IMR-90 (cell line): ENCODE data around the gene TANGO6. TPM values are rescaled to one million over a fixed set of nuclear protein-coding genes. Genes with fewer than 3 reads are reported as not detected.

Experiments used
- ATAC-seq: fragments of 200-7000 bp; cut with Tn5 transposase; 2 replicates; pipeline ENCODE4 v1.9.1; 2020; ENCODE audit warnings: low read depth, mild to moderate bottlenecking, moderate library complexity
- BruUV-seq: library from RNA; stranded (reverse); fragments of 400-500 nt; replicated peaks from 2 replicates; lab custom pipeline; 2021; lab: Mats Ljungman, UMichigan
- CTCF ChIA-PET: fragments of 300-600 bp; formaldehyde crosslinking; extraction: SDS; loops from one replicate; lab custom pipeline; 2021; ENCODE audit warnings: antibody characterized with exemption; lab: Yijun Ruan, JAX
- POLR2A ChIA-PET: fragments of 300-600 bp; sonication (Branson Sonifier 250); formaldehyde crosslinking; loops from one replicate; lab custom pipeline; 2022; ENCODE audit warnings: antibody characterized with exemption; ENCODE audit not compliant: unreplicated experiment; lab: Charles Lee
- DNase-seq: peaks from one replicate; pipeline ENCODE4 v3.0.0; 2013
- H2AFZ ChIP-seq: replicated peaks from 2 replicates; pipeline ENCODE3; 2013; ENCODE audit warnings: low read length, mild to moderate bottlenecking; ENCODE audit not compliant: poor library complexity
- H2AK5ac ChIP-seq: 2 replicates; pipeline ENCODE4 v1.6.1; 2013; ENCODE audit warnings: low read depth, low read length, inconsistent platforms
- H2AK9ac ChIP-seq: replicated peaks from 2 replicates; pipeline ENCODE3; 2013; ENCODE audit warnings: mild to moderate bottlenecking, low read depth, low read length, moderate library complexity; ENCODE audit not compliant: poor library complexity
- H2BK120ac ChIP-seq: 2 replicates; pipeline ENCODE4 v1.6.1; 2013; ENCODE audit warnings: low read depth, low read length, inconsistent platforms
- H2BK15ac ChIP-seq: 3 replicates; pipeline ENCODE4 v1.6.1; 2013; ENCODE audit warnings: low read depth, low read length, inconsistent platforms
- H2BK20ac ChIP-seq: 2 replicates; pipeline ENCODE4 v1.6.1; 2013; ENCODE audit warnings: low read depth, mild to moderate bottlenecking, inconsistent platforms, low read length, moderate library complexity
- H2BK5ac ChIP-seq: 2 replicates; pipeline ENCODE4 v1.6.1; 2013; ENCODE audit warnings: mild to moderate bottlenecking, low read depth, low read length, inconsistent platforms; ENCODE audit not compliant: poor library complexity, severe bottlenecking
- H3K14ac ChIP-seq: replicated peaks from 2 replicates; pipeline ENCODE4 v1.6.1; 2013; ENCODE audit warnings: low read depth, low read length, inconsistent platforms
- H3K18ac ChIP-seq: 2 replicates; pipeline ENCODE4 v1.6.1; 2013; ENCODE audit warnings: low read depth, low read length, control low read depth
- H3K23ac ChIP-seq: 2 replicates; pipeline ENCODE4 v1.6.1; 2013; ENCODE audit warnings: low read depth, low read length, inconsistent platforms
- H3K27ac ChIP-seq: 2 replicates; pipeline ENCODE4 v1.5.1; 2013; ENCODE audit warnings: mild to moderate bottlenecking, control low read depth, low read length; ENCODE audit not compliant: insufficient read depth
- H3K27me3 ChIP-seq: 2 replicates; pipeline ENCODE4 v1.6.1; 2013; ENCODE audit warnings: low read length; ENCODE audit not compliant: control insufficient read depth, insufficient read depth
- H3K36me3 ChIP-seq: 2 replicates; pipeline ENCODE4 v1.6.1; 2013; ENCODE audit warnings: low read length, mixed read lengths; ENCODE audit not compliant: control insufficient read depth, insufficient read depth
- H3K4ac ChIP-seq: 2 replicates; pipeline ENCODE4 v1.6.1; 2013; ENCODE audit warnings: low read depth, low read length, inconsistent platforms
- H3K4me1 ChIP-seq: 2 replicates; pipeline ENCODE4 v1.6.1; 2013; ENCODE audit warnings: low read length, mixed read lengths; ENCODE audit not compliant: control insufficient read depth, insufficient read depth
- H3K4me2 ChIP-seq: 2 replicates; pipeline ENCODE4 v1.6.1; 2013; ENCODE audit warnings: low read depth, mild to moderate bottlenecking, control low read depth, low read length, moderate library complexity
- H3K4me3 ChIP-seq: 2 replicates; pipeline ENCODE4 v1.5.1; 2013; ENCODE audit warnings: low read depth, mild to moderate bottlenecking, control low read depth, low read length, moderate library complexity; ENCODE audit not compliant: insufficient read depth
- H3K56ac ChIP-seq: 2 replicates; pipeline ENCODE4 v1.6.1; 2013; ENCODE audit warnings: low read length, inconsistent platforms; ENCODE audit not compliant: insufficient read depth; ENCODE audit errors: extremely low read depth
- H3K79me1 ChIP-seq, 2 experiments: 2 replicates each; pipeline ENCODE4 v1.6.1; 2013; ENCODE audit warnings: low read length in 2 of 2, inconsistent platforms in 1 of 2, low read depth in 1 of 2
- H3K9ac ChIP-seq: 2 replicates; pipeline ENCODE4 v1.6.1; 2013; ENCODE audit warnings: low read depth, low read length, control low read depth
- H3K9me1 ChIP-seq: 2 replicates; pipeline ENCODE4 v1.6.1; 2013; ENCODE audit warnings: low read length, inconsistent platforms; ENCODE audit not compliant: insufficient read depth
- H3K9me3 ChIP-seq: 2 replicates; pipeline ENCODE4 v1.6.1; 2013; ENCODE audit warnings: low read length; ENCODE audit not compliant: control insufficient read depth, insufficient read depth
- H4K20me1 ChIP-seq: 2 replicates; pipeline ENCODE4 v1.6.1; 2013; ENCODE audit warnings: low read length, inconsistent platforms; ENCODE audit not compliant: insufficient read depth
- H4K5ac ChIP-seq: 2 replicates; pipeline ENCODE4 v1.6.1; 2013; ENCODE audit warnings: mild to moderate bottlenecking, low read depth, low read length, control low read depth
- H4K8ac ChIP-seq, 2 experiments: 2 replicates each; pipeline ENCODE4 v1.6.1; 2013; ENCODE audit warnings: low read depth in 2 of 2, low read length in 2 of 2, control low read depth in 1 of 2, inconsistent platforms in 1 of 2
- H4K91ac ChIP-seq: 2 replicates; pipeline ENCODE4 v1.6.1; 2013; ENCODE audit warnings: low read depth, low read length, inconsistent platforms; ENCODE audit not compliant: insufficient read depth
- BHLHE40 ChIP-seq: fragments of 150-350 bp; IDR thresholded peaks from 2 replicates; pipeline ENCODE4 v1.6.1; 2016; ENCODE audit warnings: mild to moderate bottlenecking, low read depth, low read length
- CEBPB ChIP-seq: IDR thresholded peaks from 2 replicates; pipeline ENCODE4 v1.6.1; 2012; ENCODE audit warnings: low read depth, low read length, improper control_type of control experiment
- CHD1 ChIP-seq: IDR thresholded peaks from 2 replicates; pipeline ENCODE4 v1.6.1; 2012; ENCODE audit warnings: low read depth, low read length, improper control_type of control experiment
- CTCF ChIP-seq: conservative IDR thresholded peaks from 2 replicates; pipeline ENCODE4 v1.5.1; 2012; ENCODE audit warnings: mild to moderate bottlenecking, low read depth, low read length, improper control_type of control experiment
- FOS ChIP-seq: fragments of 150-350 bp; IDR thresholded peaks from 2 replicates; pipeline ENCODE4 v1.6.1; 2016; ENCODE audit warnings: low read depth, low read length
- MAFK ChIP-seq: IDR thresholded peaks from 2 replicates; pipeline ENCODE4 v1.6.1; 2012; ENCODE audit warnings: low read depth, low read length, improper control_type of control experiment
- MXI1 ChIP-seq: IDR thresholded peaks from 2 replicates; pipeline ENCODE4 v1.6.1; 2012; ENCODE audit warnings: low read depth, mild to moderate bottlenecking, low read length, moderate library complexity, borderline replicate concordance
- NFE2L2 ChIP-seq: fragments of 150-350 bp; IDR thresholded peaks from 2 replicates; pipeline ENCODE4 v1.6.1; 2016; ENCODE audit warnings: low read depth, mild to moderate bottlenecking, low read length
- POLR2A ChIP-seq: IDR thresholded peaks from 2 replicates; pipeline ENCODE4 v1.6.1; 2012; ENCODE audit warnings: mild to moderate bottlenecking, low read depth, low read length
- RAD21 ChIP-seq: IDR thresholded peaks from 2 replicates; pipeline ENCODE4 v1.6.1; 2012; ENCODE audit warnings: low read length, improper control_type of control experiment
- RCOR1 ChIP-seq: IDR thresholded peaks from 2 replicates; pipeline ENCODE4 v1.6.1; 2012; ENCODE audit warnings: mild to moderate bottlenecking, low read length, improper control_type of control experiment; ENCODE audit not compliant: insufficient replicate concordance
- RFX5 ChIP-seq: IDR thresholded peaks from 2 replicates; pipeline ENCODE4 v1.8.0; 2012; ENCODE audit warnings: low read depth, mild to moderate bottlenecking, low read length, moderate library complexity
- SMC3 ChIP-seq: fragments of 150-350 bp; IDR thresholded peaks from 2 replicates; pipeline ENCODE4 v1.6.1; 2016; ENCODE audit warnings: low read depth, mild to moderate bottlenecking, antibody characterized with exemption, low read length, moderate library complexity
- WGBS, 2 experiments: methylation state at CpG; one replicate each; pipeline versions ENCODE4 v1.1.5 to v1.1.7; 2013; ENCODE audit warnings: missing lambda C conversion rate in 2 of 2; ENCODE audit not compliant: insufficient read length in 1 of 2; ENCODE audit errors: extremely low coverage in 2 of 2; 5-methylcytosine and 5-hydroxymethylcytosine counted together
- dilution Hi-C: fragments of 300-500 bp; cut with HindIII; formaldehyde crosslinking; loops from one replicate; pipeline ENCODE4 v1.14.3; 2018; ENCODE audit warnings: low sequenced_read_pairs; ENCODE audit not compliant: unreplicated experiment
- in situ Hi-C: fragments of 300-500 bp; cut with MboI; formaldehyde crosslinking; loops from 3 replicates; pipeline ENCODE4 v1.14.3; 2019; ENCODE audit warnings: low sequenced_read_pairs, inconsistent platforms, mixed read lengths
- intact Hi-C: fragments of 100-400 bp; cut with micrococcal nuclease; formaldehyde crosslinking; loops from 2 replicates; pipeline ENCODE4 v1.10.0; 2022
- polyA plus RNA-seq, 3 experiments: library from polyadenylated mRNA; depleted of rRNA; stranded (reverse); fragments of >200 nt; gene quantifications; 2 replicates each; pipeline ENCODE4 v1.2.3, GENCODE V29; 2012; ENCODE audit warnings: low replicate concordance in 1 of 3
- total RNA-seq: library from RNA; depleted of rRNA; stranded (reverse); fragments of >200 nt; gene quantifications from 2 replicates; pipeline ENCODE4 v1.2.3, GENCODE V29; 2012
- TF ChIP-seq, protein P1 (sequence below): fragments of 150-350 bp; IDR thresholded peaks from 2 replicates; pipeline ENCODE4 v1.6.1; 2016; ENCODE audit warnings: low read depth, mild to moderate bottlenecking, low read length, moderate library complexity, borderline replicate concordance
- TF ChIP-seq, protein P2 (sequence below): fragments of 150-350 bp; IDR thresholded peaks from 2 replicates; pipeline ENCODE4 v1.6.1; 2017; ENCODE audit warnings: mild to moderate bottlenecking, antibody characterized with exemption, low read length, low read depth

The TANGO6 gene
- total and polyA plus RNA-seq, 2 of the 4 experiments (the other 2 are of a cell fraction) = 6.7 to 22.4 TPM

- no peak overlapping the region for H4K5ac ChIP-seq
- WGBS, 2 experiments = 68% methylated on average over 3 of the region's 4 CpGs; no CpG with 5 or more reads in 1 of the 2 experiments
- no peaks in the 10 kb centered on the region for H3K36me3 ChIP-seq
- H3K79me1 ChIP-seq = no peaks in the 10 kb centered on the region
- peaks cover 14% of the 10 kb centered on the region for H3K4me1 ChIP-seq
- no peak overlapping the region for H2BK15ac ChIP-seq
- dilution Hi-C loops (no loop called here), in situ Hi-C loops (no loop called here), intact Hi-C loops (no loop called here)
- H2BK5ac ChIP-seq = no peak overlapping the region
- POLR2A ChIA-PET = no interaction called here
- 0 out of 2 replicates have a peak overlapping the region, but pooled peaks have one; percentile 15 for H3K4ac ChIP-seq
- no peak overlapping the region for H3K4me2 ChIP-seq
- H2AK9ac ChIP-seq = no peak overlapping the region
- H2AK5ac ChIP-seq = no peak overlapping the region
- peaks cover 3% of the 10 kb centered on the region; the same call in 1 of the 2 replicates for H3K9me1 ChIP-seq
- H3K27me3 ChIP-seq = no peaks in the 10 kb centered on the region
- no peak for DNase-seq
- 0 out of 4 replicates have a peak overlapping the region, but pooled peaks have one; percentile 9 to 25 for H4K8ac ChIP-seq
- no peaks in the 10 kb centered on the region for H4K20me1 ChIP-seq
- ATAC-seq = no peak
- H2BK120ac ChIP-seq = peak overlapping the region; percentile 6; the same call in 1 of the 2 replicates
- peak overlapping the region; percentile 32; the same call in 1 of the 2 replicates for H3K18ac ChIP-seq
- no peak overlapping the region for H3K23ac ChIP-seq
- H3K56ac ChIP-seq = no peak overlapping the region
- no peak overlapping the region for H3K27ac ChIP-seq
- no peak overlapping the region for H3K9ac ChIP-seq
- H3K4me3 ChIP-seq = no peak overlapping the region
- no peaks in the 10 kb centered on the region for H3K9me3 ChIP-seq
- no TSS peak for BruUV-seq
- H2AFZ ChIP-seq = no peak overlapping the region
- H2BK20ac ChIP-seq = 0 out of 2 replicates have a peak overlapping the region, but pooled peaks have one; percentile 1
- no peak overlapping the region; the same call in 1 of the 2 replicates for H4K91ac ChIP-seq
- H3K14ac ChIP-seq = 0 out of 2 replicates have a peak overlapping the region, but pooled peaks have one; percentile 4
- CTCF ChIA-PET = no interaction called here
- TF ChIP-seq FOS (no peak), CEBPB (no peak), RFX5 (no peak), CHD1 (no peak), CTCF (no peak), POLR2A (no peak), NFE2L2 (no peak), RCOR1 (no peak), BHLHE40 (no peak), RAD21 (no peak), MXI1 (no peak), SMC3 (no peak), MAFK (no peak)
- TF ChIP-seq, protein P1, sequence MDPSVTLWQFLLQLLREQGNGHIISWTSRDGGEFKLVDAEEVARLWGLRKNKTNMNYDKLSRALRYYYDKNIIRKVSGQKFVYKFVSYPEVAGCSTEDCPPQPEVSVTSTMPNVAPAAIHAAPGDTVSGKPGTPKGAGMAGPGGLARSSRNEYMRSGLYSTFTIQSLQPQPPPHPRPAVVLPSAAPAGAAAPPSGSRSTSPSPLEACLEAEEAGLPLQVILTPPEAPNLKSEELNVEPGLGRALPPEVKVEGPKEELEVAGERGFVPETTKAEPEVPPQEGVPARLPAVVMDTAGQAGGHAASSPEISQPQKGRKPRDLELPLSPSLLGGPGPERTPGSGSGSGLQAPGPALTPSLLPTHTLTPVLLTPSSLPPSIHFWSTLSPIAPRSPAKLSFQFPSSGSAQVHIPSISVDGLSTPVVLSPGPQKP = no peak
- TF ChIP-seq, protein P2, sequence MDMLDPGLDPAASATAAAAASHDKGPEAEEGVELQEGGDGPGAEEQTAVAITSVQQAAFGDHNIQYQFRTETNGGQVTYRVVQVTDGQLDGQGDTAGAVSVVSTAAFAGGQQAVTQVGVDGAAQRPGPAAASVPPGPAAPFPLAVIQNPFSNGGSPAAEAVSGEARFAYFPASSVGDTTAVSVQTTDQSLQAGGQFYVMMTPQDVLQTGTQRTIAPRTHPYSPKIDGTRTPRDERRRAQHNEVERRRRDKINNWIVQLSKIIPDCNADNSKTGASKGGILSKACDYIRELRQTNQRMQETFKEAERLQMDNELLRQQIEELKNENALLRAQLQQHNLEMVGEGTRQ = no peak
Observed at GRCh38 chr16:68987734-68988457, 144.6 kb downstream of the TANGO6 start.
